Measurements from ENCODE around the gene SUDS3. TPM values are rescaled to one million over a fixed set of nuclear protein-coding genes. Genes with fewer than 3 reads are reported as not detected.

SUDS3 gene
- total RNA-seq, 3 donors from 2014 or later, result 35.2 to 56.4 (median 50.9) TPM

DNA sequence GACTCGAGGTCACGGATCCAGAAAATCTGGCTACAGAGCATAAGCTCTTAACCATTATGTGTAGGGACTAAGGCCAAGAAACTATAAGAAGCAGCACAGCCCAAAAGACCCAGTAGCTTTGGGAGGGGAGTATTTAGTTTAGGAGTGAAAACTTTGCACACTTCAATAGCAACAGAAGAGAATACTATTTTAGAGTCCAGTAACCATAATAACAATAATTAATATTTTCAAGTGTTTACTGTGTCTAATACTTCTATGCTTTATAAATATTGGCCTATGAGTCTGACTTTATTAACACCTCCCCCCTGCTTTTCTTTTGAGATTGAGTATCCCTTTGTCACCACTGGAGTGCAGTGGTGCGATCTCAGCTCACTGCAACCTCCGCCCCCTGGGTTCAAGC lies 82.8 kb downstream of the SUDS3 start:
- H3K4me1 ChIP-seq (ENCODE audit: low read depth), result no peaks in the 10 kb centered on the region
- no peaks in the 10 kb centered on the region for H3K36me3 ChIP-seq (ENCODE audit: low read depth)
- ATAC-seq, result no peak
- no peak for DNase-seq
- TF ChIP-seq, protein P1, sequence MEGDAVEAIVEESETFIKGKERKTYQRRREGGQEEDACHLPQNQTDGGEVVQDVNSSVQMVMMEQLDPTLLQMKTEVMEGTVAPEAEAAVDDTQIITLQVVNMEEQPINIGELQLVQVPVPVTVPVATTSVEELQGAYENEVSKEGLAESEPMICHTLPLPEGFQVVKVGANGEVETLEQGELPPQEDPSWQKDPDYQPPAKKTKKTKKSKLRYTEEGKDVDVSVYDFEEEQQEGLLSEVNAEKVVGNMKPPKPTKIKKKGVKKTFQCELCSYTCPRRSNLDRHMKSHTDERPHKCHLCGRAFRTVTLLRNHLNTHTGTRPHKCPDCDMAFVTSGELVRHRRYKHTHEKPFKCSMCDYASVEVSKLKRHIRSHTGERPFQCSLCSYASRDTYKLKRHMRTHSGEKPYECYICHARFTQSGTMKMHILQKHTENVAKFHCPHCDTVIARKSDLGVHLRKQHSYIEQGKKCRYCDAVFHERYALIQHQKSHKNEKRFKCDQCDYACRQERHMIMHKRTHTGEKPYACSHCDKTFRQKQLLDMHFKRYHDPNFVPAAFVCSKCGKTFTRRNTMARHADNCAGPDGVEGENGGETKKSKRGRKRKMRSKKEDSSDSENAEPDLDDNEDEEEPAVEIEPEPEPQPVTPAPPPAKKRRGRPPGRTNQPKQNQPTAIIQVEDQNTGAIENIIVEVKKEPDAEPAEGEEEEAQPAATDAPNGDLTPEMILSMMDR (IDR thresholded peaks at IDR 0.05), result no peak
- intact Hi-C loops (cut with DNase I, micrococcal nuclease), result no loop called here
- no peak overlapping the region for H3K4me3 ChIP-seq
- H3K9me3 ChIP-seq, result no peaks in the 10 kb centered on the region

DNA sequence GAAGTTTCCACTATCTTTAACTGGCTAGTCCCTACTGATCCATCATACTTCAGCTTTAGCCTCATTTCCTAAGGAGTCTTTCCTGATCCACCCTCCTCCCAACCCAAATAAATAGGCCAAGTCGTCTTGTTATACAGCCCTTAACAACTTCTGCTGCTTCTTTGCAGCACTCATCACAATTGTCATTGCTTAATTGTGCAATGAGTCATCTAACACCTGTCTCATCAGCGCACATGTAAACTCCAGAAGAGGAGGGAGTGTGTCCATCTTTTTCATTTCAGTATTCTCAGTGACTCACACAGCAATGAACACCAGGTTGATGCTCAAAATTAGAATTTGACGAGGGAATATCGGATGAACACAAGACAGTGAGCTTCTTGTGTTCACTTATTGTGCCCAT lies 87.3 kb downstream of the SUDS3 start:
- ATAC-seq, result peak; percentile 66
- peak in 1 of 3 donors; percentile 2 for DNase-seq
- TF ChIP-seq, protein P1 (IDR thresholded peaks at IDR 0.05), result no peak
- H3K4me3 ChIP-seq, result no peak overlapping the region
- no peaks in the 10 kb centered on the region for H3K36me3 ChIP-seq (ENCODE audit: low read depth)
- intact Hi-C loops (cut with DNase I, micrococcal nuclease), result no loop called here
- no peaks in the 10 kb centered on the region for H3K9me3 ChIP-seq
- no peaks in the 10 kb centered on the region for H3K4me1 ChIP-seq (ENCODE audit: low read depth)

DNA sequence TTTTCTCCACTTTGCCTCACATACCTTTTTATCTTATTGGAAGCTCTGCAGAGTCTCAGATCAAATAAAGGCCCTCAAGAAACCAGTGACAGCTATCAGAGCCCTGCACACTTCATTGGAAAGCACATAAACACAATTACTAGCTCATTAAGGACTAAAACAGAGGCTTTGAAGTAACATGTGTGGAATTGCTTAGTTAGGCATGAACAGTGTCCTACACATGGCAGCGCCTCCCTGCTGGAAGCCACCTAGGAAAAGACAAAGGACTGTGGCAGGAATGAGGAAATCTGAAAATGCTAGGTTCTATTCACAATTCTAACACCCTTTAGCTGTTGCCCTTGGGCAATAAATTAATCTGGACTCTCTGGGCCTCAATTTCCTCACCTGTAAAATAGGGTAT lies 89.4 kb downstream of the SUDS3 start:
- TF ChIP-seq, protein P1 (IDR thresholded peaks at IDR 0.05), result no peak
- DNase-seq (no peak), ATAC-seq (no peak)
- Histone ChIP-seq H3K4me1 (ENCODE audit: low read depth) (no peaks in the 10 kb centered on the region), H3K9me3 (no peaks in the 10 kb centered on the region), H3K4me3 (no peak overlapping the region), H3K36me3 (ENCODE audit: low read depth) (no peaks in the 10 kb centered on the region)
- intact Hi-C loops (cut with DNase I, micrococcal nuclease), result no loop called here

Other genes with a start within 250 kb of the SUDS3 start
- gene PEBP1, start 240.4 kb upstream of the SUDS3 start, total RNA-seq, result 100 to 1,000 TPM; 122 to 212 (median 189) TPM
- 10 to 100 TPM; 49.5 to 72.3 (median 52.8) TPM for gene TAOK3, start 3.6 kb upstream of the SUDS3 start, total RNA-seq

Measured in mucosa of descending colon (tissue), 3 donors.